OCI-LY1 (cell line): ENCODE measurements around the gene AGBL1.

Experiments
- CTCF ChIP-seq: fragments of 200-600 bp; sonication (generic), shearing (Covaris generic); IDR thresholded peaks from 2 replicates; pipeline ENCODE4 v1.5.1; 2017; ENCODE audit warnings: mild to moderate bottlenecking, antibody characterized with exemption, low read length, moderate library complexity, mixed read lengths
- EZH2 ChIP-seq: fragments of 200-600 bp; sonication (generic), shearing (Covaris generic); IDR thresholded peaks from 2 replicates; pipeline ENCODE4 v1.8.0; 2017; ENCODE audit warnings: borderline replicate concordance, mixed run types, mild to moderate bottlenecking, antibody characterized with exemption, low read length, moderate library complexity, mixed read lengths

GRCh38 chr15:86054338-86054737, 25.3 kb upstream of the AGBL1 start:
- TF ChIP-seq CTCF (no peak), EZH2 (no peak)
